ENCODE measurements around the gene SSBP4. TPM values are rescaled to one million over a fixed set of nuclear protein-coding genes. Genes with fewer than 3 reads are reported as not detected.

SSBP4 gene
- total RNA-seq, 1 experiment from 2014 or later: 51.2 TPM

GRCh38 chr19:18433015-18433691, 14.0 kb downstream of the SSBP4 start (continued):
- TF ChIP-seq USF2 (CRISPR knock-in tag; IDR thresholded peaks at IDR 0.05): peak; percentile 49; the same call in 1 of the 2 replicates
- TF ChIP-seq, protein P1, sequence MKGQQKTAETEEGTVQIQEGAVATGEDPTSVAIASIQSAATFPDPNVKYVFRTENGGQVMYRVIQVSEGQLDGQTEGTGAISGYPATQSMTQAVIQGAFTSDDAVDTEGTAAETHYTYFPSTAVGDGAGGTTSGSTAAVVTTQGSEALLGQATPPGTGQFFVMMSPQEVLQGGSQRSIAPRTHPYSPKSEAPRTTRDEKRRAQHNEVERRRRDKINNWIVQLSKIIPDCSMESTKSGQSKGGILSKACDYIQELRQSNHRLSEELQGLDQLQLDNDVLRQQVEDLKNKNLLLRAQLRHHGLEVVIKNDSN (CRISPR knock-in tag; IDR thresholded peaks at IDR 0.05): peak; percentile 50; the same call in 1 of the 2 replicates
- no peak for TF ChIP-seq ZNF121 (CRISPR knock-in tag; IDR thresholded peaks at IDR 0.05)
- TF ChIP-seq ZNF425 (CRISPR knock-in tag; conservative IDR thresholded peaks at IDR 0.05): no peak
- TF ChIP-seq, protein P2, sequence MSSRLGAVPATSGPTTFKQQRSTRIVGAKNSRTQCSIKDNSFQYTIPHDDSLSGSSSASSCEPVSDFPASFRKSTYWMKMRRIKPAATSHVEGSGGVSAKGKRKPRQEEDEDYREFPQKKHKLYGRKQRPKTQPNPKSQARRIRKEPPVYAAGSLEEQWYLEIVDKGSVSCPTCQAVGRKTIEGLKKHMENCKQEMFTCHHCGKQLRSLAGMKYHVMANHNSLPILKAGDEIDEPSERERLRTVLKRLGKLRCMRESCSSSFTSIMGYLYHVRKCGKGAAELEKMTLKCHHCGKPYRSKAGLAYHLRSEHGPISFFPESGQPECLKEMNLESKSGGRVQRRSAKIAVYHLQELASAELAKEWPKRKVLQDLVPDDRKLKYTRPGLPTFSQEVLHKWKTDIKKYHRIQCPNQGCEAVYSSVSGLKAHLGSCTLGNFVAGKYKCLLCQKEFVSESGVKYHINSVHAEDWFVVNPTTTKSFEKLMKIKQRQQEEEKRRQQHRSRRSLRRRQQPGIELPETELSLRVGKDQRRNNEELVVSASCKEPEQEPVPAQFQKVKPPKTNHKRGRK (CRISPR knock-in tag; IDR thresholded peaks at IDR 0.05; ENCODE audit: borderline replicate concordance): no peak

- POLR2A ChIA-PET: interaction anchor here (0.9 to 2.0 kb wide), 2 partner anchors 15 to 17 kb away, joined by 3 to 12 read pairs; partner anchors contain the start of gene SSBP4
- Mint-ChIP-seq H3K36me3 (peaks cover 3% of the 10 kb centered on the region), H3K9me3 (no peaks in the 10 kb centered on the region), H3K4me3 (peak overlapping the region; percentile 61), H3K27ac (no peak overlapping the region), H3K4me1 (peaks cover 31% of the 10 kb centered on the region), H3K27me3 (ENCODE audit: low read depth) (no peaks in the 10 kb centered on the region)
- CTCF ChIA-PET: interaction anchor here (1.0 to 2.5 kb wide), 7 partner anchors 12 to 154 kb away, joined by 3 to 9 read pairs (median 4); partner anchors contain the start of gene GDF15
- peak; percentile 76 for DNase-seq (ENCODE audit: low spot score)
- peak; percentile 18 for ATAC-seq
- TF ChIP-seq FOXP1 (CRISPR knock-in tag; IDR thresholded peaks at IDR 0.05; ENCODE audit: borderline replicate concordance) (no peak), MYBL2 (CRISPR knock-in tag; IDR thresholded peaks at IDR 0.05) (0 out of 2 replicates have a peak, but pooled peaks have one; percentile 39), RELA (CRISPR knock-in tag; IDR thresholded peaks at IDR 0.05; ENCODE audit: borderline replicate concordance) (no peak), ETV6 (CRISPR knock-in tag; IDR thresholded peaks at IDR 0.05) (no peak), E2F4 (CRISPR knock-in tag; IDR thresholded peaks at IDR 0.05; ENCODE audit: borderline replicate concordance, low read depth) (no peak), ZNF219 (CRISPR knock-in tag; IDR thresholded peaks at IDR 0.05; ENCODE audit: borderline replicate concordance) (no peak), ZNF396 (CRISPR knock-in tag; IDR thresholded peaks at IDR 0.05; ENCODE audit: borderline replicate concordance) (no peak), ZNF263 (CRISPR knock-in tag; IDR thresholded peaks at IDR 0.05; ENCODE audit: low read depth) (peak; percentile 47; the same call in 1 of the 2 replicates), USF2 (CRISPR knock-in tag; IDR thresholded peaks at IDR 0.05) (no peak), NR1H2 (CRISPR knock-in tag; IDR thresholded peaks at IDR 0.05) (no peak), CREM (CRISPR knock-in tag; IDR thresholded peaks at IDR 0.05) (no peak), SP1 (CRISPR knock-in tag; conservative IDR thresholded peaks at IDR 0.05) (peak; percentile 46; the same call in 1 of the 2 replicates)
- TF ChIP-seq, protein P3, sequence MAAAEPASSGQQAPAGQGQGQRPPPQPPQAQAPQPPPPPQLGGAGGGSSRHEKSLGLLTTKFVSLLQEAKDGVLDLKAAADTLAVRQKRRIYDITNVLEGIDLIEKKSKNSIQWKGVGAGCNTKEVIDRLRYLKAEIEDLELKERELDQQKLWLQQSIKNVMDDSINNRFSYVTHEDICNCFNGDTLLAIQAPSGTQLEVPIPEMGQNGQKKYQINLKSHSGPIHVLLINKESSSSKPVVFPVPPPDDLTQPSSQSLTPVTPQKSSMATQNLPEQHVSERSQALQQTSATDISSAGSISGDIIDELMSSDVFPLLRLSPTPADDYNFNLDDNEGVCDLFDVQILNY (CRISPR knock-in tag; IDR thresholded peaks at IDR 0.05): 0 out of 2 replicates have a peak, but pooled peaks have one; percentile 44
- TF ChIP-seq, protein P2 (CRISPR knock-in tag; IDR thresholded peaks at IDR 0.05; ENCODE audit: borderline replicate concordance): no peak
- TF ChIP-seq, protein P4, sequence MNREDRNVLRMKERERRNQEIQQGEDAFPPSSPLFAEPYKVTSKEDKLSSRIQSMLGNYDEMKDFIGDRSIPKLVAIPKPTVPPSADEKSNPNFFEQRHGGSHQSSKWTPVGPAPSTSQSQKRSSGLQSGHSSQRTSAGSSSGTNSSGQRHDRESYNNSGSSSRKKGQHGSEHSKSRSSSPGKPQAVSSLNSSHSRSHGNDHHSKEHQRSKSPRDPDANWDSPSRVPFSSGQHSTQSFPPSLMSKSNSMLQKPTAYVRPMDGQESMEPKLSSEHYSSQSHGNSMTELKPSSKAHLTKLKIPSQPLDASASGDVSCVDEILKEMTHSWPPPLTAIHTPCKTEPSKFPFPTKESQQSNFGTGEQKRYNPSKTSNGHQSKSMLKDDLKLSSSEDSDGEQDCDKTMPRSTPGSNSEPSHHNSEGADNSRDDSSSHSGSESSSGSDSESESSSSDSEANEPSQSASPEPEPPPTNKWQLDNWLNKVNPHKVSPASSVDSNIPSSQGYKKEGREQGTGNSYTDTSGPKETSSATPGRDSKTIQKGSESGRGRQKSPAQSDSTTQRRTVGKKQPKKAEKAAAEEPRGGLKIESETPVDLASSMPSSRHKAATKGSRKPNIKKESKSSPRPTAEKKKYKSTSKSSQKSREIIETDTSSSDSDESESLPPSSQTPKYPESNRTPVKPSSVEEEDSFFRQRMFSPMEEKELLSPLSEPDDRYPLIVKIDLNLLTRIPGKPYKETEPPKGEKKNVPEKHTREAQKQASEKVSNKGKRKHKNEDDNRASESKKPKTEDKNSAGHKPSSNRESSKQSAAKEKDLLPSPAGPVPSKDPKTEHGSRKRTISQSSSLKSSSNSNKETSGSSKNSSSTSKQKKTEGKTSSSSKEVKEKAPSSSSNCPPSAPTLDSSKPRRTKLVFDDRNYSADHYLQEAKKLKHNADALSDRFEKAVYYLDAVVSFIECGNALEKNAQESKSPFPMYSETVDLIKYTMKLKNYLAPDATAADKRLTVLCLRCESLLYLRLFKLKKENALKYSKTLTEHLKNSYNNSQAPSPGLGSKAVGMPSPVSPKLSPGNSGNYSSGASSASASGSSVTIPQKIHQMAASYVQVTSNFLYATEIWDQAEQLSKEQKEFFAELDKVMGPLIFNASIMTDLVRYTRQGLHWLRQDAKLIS (CRISPR knock-in tag; IDR thresholded peaks at IDR 0.05; ENCODE audit: borderline replicate concordance): no peak
These were observed 14.7 kb downstream of the SSBP4 start for GRCh38 chr19:18433735-18434398.

Data from WTC11 (cell line).